NCI-H1694 treated with DMSO at 0.1 percent for 48 hours (cell line): Measurements from ENCODE around the gene ANTKMT.
"Not testable (repeated sequence)": the region's sequence is repeated elsewhere in the genome, so short reads cannot be mapped to it uniquely, and the experiment has no call there.

Source experiments
- DNase-seq: peaks from one replicate; lab custom pipeline; 2025; lab: John Stamatoyannopoulos, UW

The ANTKMT gene

DNA sequence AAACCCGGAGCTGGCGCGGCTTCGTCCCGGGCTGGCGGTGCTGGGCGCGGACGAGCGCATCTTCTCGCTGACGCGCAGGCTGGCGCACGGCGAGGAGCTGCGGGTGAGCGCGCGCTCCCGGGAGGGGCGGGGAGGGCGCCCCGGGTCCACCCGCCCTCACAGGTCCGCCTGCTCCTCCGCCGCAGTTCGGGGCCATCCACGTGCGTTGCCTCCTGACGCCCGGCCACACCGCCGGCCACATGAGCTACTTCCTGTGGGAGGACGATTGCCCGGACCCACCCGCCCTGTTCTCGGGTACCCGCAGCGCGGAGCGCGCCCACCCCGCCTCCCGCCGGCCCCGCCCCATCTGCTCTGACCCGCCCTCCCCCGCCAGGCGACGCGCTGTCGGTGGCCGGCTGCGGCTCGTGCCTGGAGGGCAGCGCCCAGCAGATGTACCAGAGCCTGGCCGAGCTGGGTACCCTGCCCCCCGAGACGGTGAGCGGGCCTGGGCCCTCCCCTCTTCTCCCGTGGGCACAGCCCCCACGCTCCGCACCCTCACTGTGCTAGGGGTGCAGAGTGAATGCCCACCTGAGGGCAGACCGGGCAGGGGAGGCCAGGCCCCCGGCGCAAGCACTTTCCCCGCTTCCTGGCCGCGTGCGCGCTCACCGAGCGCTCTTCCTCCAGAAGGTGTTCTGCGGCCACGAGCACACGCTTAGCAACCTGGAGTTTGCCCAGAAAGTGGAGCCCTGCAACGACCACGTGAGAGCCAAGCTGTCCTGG, 7.4 kb downstream of the ANTKMT start:
- DNase-seq = no peak

DNA sequence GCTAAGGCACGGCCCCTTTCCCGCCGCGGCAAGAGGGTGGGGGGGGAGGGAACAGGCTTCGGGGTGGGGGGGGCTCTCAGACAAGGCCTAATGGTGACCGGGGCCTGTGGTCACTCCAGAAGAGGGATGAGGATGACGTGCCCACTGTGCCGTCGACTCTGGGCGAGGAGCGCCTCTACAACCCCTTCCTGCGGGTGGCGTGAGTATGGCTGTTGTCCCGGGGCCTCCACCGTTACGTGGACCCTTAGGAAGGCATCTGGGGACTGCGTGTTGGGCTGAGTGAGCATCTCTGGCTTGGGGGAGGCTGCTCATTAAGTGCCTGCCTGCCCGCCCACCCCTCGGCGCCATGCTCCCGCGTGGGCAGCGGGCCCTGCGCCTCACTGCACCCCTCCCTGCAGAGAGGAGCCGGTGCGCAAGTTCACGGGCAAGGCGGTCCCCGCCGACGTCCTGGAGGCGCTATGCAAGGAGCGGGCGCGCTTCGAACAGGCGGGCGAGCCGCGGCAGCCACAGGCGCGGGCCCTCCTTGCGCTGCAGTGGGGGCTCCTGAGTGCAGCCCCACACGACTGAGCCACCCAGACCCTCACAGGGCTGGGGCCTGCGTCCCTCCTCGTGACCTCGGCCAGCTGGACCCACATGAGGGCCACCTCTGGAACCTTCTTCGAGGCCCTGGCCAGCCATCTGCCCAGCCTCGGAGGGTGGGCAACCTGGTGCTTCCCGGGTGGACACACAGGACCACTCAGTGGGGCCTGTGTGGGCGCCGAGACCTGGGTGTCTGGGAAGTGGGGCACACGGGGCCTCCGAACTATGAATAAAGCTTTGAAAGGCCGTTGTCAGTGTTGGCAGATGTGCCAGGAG, 8.2 kb downstream of the ANTKMT start:
- DNase-seq = no peak

DNA sequence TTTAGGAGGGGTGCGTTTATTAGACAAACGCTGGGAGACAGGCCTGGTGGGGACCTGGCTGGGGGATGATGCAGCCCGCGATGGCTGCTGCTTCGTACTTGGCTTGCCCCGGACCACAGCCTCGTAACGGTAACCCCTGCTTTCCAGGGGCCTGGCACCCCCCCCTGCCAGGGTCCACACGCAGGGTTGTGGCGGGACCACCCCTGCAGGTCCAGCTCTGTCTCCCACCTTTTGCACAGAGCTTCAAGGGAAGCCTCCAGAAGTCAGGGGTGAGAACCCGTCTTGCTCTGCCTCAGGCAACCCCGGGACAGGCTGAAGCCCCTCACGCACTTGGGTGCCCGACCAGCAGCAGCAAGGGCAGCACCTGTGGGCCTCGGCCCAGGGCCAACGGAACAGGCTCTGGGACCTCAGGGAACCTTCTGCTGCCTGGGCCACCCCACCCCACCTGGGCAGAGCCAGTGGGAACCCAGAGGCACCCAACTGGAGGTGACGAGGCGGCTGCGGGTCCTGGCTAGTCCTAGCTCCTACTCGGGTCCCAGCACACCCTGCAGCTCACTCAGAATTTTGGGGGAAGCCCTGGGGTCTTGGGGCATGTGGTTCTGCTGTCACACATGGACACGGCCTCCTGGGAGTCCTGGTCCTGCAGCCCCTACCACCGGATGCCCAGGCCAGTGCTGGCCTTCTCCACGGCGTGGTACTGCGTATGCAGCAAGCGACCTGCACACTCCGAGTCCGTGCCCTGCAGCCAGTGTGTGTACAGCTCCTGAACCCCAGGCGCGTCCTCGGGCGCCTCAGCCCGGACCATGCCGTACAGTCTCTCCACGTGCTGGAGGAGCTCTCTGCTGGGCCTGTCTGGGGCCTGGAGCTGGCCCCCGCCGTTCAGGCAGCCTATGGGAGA, 9.1 kb downstream of the ANTKMT start:
- no peak for DNase-seq

DNA sequence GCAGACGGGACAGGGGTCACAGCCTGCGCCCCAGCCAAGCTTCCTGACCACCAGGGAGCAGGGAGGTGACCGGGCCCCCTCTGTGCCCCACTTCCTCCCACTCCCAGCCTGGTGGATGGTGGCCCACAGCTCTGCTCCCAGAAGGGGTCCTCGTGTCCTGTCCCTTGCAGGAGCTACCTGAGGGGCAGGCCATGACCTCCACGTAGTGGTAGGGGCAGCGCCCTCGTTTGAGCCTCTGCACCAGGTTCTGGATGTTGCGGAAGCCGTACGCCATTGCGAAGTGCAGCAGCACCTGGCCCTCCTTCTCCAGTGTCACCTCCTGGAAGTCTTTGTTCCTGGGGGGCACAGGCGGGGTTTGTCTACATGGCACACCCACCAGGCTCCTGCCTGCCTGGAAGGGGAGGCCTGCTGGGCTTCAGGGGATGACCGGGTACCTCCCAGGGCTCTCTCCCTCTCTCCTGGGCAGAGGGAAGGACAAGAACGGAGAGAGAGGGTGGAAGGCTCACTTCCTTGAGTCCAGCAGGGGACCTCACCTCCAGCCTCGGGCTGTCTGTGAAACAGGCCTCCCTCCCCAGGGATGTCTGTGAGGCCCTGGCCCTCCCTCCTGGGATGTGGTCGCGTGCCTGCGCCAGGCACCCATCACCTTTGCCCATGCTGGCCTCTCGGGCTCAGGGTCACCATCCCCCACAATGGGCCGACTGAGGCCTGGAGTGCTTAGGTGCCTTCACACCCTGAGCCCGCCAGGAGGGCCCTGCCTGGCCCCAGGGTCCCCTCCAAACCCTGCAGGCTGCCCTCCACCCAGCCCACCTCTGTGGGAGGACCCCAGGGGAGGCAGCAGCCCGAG, 9.9 kb downstream of the ANTKMT start:
- DNase-seq = no peak

DNA sequence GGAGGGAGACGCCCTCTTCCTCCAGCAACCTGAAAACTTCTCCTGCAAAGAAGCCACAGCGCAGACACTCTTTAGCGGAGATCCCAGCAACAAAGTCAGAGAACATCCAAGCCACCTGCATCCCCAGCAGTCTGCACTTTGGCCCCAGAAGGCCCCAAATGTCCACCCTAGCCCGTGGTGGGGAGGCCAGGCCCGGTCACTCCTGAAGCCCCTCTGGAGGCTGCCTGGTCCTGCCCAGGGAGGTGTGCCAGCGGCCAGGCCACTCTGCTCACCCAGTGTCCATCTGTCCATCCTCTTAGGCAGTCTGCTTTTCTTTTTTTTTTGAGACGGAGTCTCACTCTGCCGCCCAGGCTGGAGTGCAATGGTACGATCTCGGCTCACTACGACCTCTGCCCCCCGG, 11.4 kb downstream of the ANTKMT start:
- DNase-seq = no peak

DNA sequence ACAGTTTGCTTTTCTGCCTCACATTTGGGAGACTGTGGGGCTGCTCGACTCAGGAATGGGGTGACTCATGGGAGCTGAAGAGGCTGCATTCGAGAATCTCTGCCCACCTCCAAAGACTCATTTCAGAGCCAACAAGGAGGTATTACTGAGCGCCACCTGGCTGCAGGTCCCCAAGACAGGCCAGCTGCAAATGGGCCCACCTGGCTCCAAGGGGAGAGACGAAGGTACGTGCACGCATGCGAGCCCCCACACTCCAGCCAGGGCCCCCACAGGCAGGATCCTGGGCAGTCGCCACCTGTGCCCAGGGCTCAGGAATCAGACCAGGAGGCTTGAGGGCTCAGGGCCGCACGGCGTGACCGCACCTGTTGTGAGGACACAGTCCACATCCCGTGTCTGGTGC, 12.0 kb downstream of the ANTKMT start:
- DNase-seq = no peak

DNA sequence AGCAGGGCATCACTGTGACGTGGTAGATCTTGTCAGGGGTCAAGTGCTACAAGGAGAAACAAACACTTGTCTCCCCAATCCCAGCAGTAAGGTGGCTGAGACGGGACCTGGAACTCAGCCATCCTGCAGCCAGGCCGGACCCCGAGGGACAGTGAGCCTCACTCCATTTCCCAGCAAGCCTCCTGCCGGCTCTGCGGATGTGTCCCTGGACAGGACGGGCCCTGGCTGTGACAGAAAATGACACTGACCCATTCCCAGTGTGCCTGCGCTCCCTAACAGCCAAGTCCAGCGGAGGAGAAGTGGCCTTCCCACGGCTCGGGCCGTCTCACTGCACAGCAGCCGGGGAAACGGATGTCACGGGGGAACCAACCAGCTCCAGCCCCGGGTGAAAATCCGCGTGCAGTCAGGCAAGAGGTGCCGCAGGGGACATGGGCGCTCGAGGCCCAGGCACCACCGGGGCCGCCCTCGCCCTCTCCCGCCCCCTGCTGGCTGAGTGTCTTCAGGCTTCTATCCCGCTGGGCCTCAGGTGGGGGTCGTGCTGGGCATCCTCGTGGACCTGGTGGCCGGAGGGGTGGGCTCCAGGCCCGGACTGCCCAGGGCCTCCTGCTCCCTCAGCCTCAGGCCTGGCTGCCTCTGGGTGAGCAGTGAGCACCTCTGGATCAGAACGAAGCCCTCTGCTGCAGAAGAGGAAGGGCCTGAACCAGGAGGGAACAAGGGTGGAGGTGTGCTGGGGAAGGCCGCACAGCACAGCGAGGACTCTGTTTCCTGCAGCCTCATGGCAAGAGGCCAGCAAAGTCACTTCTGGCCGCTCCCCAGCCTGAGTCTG, 12.6 kb downstream of the ANTKMT start:
- no peak for DNase-seq

DNA sequence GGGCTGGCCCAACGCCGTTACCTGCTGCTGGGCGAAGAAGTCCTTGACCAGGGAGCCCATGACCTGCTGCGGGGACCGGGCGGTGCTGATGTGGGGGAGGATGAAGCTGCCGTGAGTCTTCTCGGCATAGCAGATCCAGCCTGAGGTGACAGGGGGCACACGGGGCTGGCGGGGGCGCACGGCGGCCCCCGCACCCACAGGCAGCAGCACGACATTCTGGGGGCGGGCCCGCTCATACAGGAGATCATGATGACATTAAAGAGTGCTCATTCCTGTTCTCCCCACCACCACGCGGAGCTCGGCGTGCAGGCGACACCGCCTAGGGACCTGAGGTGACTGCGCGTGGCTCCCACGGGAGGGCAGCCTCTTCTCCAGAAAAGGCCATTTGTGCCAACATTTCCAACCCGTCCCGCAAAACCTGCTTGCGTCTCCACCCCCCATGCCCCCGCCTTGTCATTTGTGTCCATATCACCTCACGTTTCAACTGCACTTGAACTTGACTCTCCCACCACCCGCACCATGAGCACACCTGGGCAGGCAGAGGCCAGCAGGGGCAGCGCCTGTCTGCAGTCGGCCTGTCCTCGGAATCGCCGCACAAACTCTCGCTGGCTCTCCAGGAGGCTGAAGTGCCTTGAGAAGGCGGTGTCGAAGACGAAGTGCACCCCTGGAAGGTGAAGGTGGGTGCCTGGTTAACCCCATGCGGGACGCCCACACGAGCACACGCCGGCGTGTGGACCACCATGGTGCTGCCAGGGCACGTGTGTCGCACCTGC, 13.4 kb downstream of the ANTKMT start:
- DNase-seq = no peak

DNA sequence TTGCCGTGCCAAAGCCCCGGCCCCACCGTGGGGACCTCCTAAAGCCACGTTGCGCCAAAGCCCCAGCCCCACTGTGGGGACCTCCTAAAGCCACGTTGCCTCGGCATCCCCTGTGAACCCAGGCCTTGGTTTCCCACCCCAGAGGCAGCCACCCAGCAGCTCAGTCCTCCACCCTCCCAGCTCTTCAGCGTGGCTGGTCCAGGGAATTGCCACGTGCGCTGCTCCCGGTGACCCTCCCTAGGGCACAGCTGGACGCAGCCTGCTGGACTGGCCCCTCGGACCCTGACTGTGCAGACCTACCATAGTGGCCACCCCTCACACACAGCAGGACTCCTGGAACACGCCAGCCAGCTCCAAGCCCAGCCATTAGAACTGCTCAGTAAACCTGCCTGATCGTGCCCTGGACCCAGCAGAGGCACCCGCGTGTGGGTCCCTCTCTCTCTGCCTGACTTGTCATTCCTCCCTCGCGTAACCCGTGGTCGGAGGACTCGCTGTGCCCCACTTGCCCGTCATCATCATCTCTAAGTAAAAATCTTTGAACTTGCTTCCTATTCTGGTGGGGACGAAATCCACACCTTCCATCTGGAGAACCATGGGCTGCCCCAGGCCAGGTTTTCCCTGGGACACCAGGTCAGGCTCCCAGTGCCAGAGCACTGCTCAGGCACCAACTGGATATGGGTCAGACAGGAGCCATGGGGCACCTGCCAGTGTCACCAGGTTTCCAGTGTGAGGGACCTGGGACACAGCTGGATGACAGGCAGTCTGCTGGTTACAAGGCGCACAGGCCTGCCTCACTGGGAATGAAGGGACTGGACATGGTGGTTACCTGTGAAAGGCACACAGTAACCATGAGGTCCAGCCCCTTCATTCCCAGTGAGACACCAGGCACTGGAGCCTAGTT, 14.3 kb downstream of the ANTKMT start:
- DNase-seq = no peak

DNA sequence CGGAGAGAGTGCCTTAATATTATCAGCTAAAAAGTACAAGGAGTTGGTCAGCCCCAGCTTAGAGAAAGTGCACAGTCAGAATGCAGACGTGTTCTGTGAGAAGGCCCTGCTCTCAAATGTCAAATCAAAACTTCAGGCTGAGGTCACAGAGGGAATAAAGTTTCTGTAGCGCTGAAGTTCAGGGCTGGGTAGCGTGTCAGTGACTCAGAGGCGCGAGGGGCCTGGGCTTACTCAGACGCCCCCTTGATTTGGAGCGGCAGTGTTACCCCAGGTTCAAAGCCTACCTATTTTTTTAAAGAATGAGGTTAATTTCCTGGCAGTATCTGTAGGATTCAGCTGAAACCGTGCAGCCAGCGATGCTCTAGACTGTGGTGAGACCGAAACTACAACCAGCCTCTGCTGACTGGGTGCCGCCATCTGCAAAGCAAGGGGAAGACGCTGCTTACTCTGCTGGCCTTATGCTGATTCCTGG, 15.1 kb downstream of the ANTKMT start:
- no peak for DNase-seq

DNA sequence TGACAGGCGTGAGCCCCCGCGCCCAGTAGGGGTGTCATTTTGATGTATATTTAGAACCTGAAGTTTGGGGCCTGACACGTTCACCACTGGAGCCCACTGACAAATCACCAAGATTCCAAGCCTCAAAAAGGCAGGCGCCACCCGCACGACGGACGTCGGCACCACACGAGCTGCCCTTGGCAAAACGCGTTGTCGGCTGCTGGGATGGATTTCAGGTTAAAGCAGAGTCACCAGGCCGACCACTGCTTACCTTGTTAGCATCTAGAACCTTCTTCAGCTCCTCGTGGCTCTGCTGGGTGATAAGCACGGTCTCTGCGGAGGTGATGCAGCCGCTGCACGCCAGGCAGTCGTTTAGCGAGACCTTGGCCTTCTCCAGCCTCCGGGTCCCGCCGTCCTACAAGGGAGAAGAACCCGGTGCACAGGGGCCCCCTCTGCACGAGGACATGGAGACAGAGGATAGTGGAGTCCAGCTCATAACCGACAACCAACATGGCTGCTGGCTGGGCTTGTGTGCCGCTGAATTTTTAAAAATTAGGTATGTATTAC, 16.1 kb downstream of the ANTKMT start:
- DNase-seq = no peak

DNA sequence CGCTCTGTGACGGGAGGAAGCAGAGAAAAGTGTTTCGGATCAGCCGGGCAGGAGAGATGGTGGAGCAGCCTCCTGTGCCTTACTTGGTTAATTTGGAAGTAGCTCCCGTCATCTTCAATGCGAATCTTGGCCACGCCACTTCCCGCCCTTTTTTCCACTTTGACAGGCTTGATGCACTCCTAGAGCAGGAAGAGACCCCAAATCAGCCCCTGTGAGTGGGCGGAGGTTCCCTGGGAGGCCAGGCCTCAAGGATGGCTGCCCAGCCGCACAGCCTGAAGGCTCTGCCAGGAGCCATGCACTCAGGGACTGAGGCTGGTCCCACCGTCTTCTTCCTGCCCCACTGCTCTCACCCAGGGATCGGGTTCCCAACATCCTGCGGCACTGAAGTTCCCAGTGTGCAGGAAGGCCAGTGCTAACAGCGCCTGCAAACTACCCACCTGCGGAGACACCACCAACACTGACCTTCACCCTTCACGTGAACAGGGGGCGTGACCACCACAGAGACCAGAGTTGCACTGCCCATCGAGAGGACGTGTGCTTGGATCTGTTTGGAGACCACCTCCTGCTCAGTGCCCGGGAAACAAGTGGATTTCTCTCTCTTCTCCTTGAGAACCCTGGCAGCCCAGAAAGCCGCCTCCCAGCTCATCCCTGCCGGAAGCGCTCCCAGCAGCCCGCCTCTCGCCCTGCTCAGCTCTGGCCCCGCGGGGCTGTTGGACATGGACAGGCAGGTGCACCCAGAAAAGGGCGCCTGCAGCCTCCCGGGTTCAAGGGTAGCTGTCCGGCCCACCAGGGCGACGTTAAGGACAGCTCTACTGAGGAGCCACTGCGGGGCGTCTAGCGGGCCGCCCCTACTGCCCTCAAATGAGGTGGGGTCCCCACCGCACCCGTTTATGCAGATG, 18.9 kb downstream of the ANTKMT start:
- DNase-seq = no peak

DNA sequence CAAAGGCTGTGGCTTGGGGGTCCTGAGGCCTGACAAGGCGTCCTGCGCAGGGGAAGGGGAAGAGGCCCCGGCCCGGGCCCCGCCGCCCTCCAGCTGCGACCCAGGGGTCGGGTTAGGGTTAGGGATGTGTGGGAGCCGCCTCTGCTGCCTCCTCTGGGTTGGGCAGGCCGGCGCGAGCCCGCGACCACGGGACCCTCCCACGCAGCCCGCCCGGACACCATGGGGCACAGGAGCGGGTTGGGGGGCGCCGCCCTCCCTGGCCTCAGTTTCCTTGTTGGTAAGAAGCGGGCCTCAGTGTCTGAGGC, 19.5 kb downstream of the ANTKMT start:
- no peak for DNase-seq

DNA sequence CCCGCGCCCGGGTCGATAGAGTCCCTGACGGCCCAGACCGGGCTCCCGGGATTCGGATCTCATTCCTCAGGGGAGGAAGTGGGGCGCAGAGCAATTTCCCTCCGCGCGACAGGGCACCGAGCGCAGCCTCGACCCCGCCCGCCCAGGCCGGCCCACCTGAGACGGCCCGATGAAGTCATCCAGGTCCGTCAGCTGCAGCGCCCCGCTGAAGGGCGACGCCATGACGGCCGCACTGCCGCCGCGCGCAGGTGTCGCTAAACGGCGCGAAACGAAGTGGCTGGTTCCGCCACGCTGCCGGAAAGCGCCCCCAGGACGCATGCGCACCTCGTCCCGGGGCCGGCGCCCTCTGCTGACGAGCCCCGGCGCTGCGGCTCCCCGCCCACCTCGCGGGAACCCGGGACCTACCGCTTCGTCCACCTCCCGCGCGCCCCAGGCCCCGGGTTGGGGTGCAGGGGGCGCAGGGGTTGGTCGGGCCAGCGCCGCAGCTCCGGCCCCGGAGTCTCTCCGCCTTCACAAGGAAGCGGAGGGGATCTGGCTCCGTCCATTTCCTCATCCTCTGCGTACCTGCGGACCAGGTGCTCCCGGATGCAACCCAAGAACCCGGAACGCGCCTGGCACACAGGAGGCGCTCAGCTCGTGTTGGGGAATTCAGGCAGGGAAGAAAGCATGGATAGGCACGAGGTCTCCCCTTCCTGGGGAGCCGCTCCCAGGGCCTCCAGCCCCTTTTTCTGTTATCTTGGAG, 20.0 kb downstream of the ANTKMT start, which contains the start of gene CIAO3:
CIAO3 (minus strand) TSS at position 234 of the 742 bp plus-strand sequence; CDS start at position 222, 12 bp downstream.
- peak; percentile 60 for DNase-seq

DNA sequence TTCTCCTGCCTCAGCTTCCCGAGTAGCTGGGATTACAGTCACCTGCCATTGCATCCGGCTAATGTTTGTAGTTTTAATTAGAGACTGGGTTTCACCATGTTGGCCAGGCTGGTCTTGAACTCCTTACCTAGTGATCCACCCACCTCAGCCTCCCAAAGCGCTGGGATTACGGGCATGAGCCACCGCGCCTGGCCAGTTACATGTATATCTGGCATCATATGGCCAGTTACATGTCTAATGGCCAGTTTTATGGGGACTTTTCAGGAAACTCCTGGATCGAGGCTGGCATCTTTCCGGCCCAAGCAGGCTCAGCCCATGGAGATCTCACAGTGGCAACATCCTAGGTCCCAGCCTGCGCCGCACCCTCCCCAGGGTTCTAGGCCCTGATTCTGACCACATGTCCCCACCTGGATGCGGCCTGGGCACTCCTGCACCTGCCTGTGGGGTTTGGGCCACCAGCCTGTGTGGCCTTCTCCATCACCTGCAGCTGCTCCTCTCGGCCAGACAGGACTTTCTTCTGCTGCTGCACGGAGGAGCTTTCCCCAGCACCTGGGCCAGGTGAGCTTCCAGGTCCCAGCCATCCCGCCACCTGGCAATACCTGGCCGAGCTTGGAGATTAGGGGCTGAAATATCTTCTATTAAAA, 21.2 kb downstream of the ANTKMT start:
- DNase-seq = no peak

DNA sequence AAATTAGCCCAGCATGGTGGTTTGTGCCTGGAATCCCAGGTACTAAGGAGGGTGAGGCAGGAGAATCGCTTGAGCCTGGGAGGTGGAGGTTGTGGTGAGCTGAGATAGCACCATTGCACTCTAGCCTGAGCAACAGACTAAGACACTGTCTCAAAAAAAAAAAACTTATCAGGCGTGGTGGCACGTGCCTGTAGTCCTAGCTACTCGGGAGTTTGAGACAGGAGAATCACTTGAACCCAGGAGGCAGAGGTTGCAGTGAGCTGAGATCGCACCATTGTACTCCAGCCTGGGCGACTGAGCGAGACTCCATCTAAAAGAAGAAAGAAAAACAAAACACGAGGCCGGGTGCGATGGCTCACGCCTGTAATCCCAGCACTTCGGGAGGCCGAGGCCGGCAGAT, 21.9 kb downstream of the ANTKMT start:
- DNase-seq = not testable (repeated sequence)
